ENCODE results near the gene SORCS2.

DNA sequence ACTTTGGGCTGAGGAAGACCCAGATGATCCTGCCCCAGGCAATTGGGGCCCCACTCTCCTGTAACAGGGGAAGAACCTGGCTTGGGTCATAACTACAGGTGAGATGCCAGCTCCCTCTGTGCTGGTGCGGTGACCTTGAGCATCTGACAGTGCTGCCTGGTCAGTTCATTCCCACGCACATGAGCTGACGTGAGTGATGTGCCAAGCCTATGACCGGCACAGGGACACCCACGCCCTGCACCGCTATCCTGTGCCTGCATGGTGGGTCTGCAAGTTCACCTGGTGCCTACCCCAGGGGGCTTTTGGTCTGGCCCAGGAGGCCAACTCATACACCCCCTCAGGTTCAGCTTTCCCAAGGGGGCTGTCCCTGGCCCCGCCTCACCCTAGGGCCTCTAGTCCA is 366.1 kb downstream of the SORCS2 start:
- TF ChIP-seq EZH2 (IDR thresholded peaks at IDR 0.05; ENCODE audit: borderline replicate concordance, low read length), result no peak
- TF ChIP-seq, protein P1, sequence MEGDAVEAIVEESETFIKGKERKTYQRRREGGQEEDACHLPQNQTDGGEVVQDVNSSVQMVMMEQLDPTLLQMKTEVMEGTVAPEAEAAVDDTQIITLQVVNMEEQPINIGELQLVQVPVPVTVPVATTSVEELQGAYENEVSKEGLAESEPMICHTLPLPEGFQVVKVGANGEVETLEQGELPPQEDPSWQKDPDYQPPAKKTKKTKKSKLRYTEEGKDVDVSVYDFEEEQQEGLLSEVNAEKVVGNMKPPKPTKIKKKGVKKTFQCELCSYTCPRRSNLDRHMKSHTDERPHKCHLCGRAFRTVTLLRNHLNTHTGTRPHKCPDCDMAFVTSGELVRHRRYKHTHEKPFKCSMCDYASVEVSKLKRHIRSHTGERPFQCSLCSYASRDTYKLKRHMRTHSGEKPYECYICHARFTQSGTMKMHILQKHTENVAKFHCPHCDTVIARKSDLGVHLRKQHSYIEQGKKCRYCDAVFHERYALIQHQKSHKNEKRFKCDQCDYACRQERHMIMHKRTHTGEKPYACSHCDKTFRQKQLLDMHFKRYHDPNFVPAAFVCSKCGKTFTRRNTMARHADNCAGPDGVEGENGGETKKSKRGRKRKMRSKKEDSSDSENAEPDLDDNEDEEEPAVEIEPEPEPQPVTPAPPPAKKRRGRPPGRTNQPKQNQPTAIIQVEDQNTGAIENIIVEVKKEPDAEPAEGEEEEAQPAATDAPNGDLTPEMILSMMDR (IDR thresholded peaks at IDR 0.05; ENCODE audit: low read length), result no peak

All from OCI-LY1 (cell line).